Mesenchymal stem cell (in vitro differentiated cells and primary cell): ENCODE data around the gene C1R.

ENCODE experiments used
- DNase-seq: peaks from one replicate; pipeline ENCODE4 v3.0.0-alpha.2; 2013
- H2AFZ ChIP-seq: one replicate; pipeline ENCODE4 v1.6.1; 2013; ENCODE audit warnings: low read depth, mild to moderate bottlenecking, control low read depth, inconsistent platforms, low read length, moderate library complexity
- H2AK5ac ChIP-seq: 2 replicates; pipeline ENCODE4 v1.6.1; 2013; ENCODE audit warnings: low read length, moderate library complexity, mild to moderate bottlenecking, inconsistent platforms; ENCODE audit not compliant: severe bottlenecking
- H2BK120ac ChIP-seq: one replicate; pipeline ENCODE4 v1.6.1; 2013; ENCODE audit warnings: low read depth, mild to moderate bottlenecking, inconsistent platforms, low read length, moderate library complexity
- H2BK12ac ChIP-seq, 2 experiments: one replicate each; pipeline ENCODE4 v1.6.1; 2013; ENCODE audit warnings: inconsistent platforms in 2 of 2, low read length in 2 of 2, mild to moderate bottlenecking in 2 of 2, moderate library complexity in 2 of 2, control low read depth in 1 of 2
- H2BK15ac ChIP-seq: one replicate; pipeline ENCODE4 v1.6.1; 2013; ENCODE audit warnings: mild to moderate bottlenecking, low read depth, inconsistent platforms; ENCODE audit not compliant: poor library complexity, severe bottlenecking
- H2BK5ac ChIP-seq: 2 replicates; pipeline ENCODE4 v1.6.1; 2013; ENCODE audit warnings: low read depth, mild to moderate bottlenecking, low read length, control low read depth, inconsistent platforms; ENCODE audit not compliant: poor library complexity, severe bottlenecking
- H3K14ac ChIP-seq, 2 experiments: one replicate each; pipeline ENCODE4 v1.6.1; 2013; ENCODE audit warnings: inconsistent platforms in 2 of 2, low read length in 2 of 2, control low read depth in 1 of 2, mild to moderate bottlenecking in 1 of 2, moderate library complexity in 1 of 2
- H3K18ac ChIP-seq, 2 experiments: one replicate each; pipeline ENCODE4 v1.6.1; 2013; ENCODE audit warnings: inconsistent platforms in 2 of 2, low read length in 2 of 2, control low read depth in 1 of 2, low read depth in 1 of 2, mild to moderate bottlenecking in 1 of 2
- H3K23ac ChIP-seq, 2 experiments: one replicate each; pipeline ENCODE4 v1.6.1; 2013; ENCODE audit warnings: inconsistent platforms in 2 of 2, low read length in 2 of 2, mild to moderate bottlenecking in 2 of 2, moderate library complexity in 2 of 2, control low read depth in 1 of 2
- H3K27ac ChIP-seq: 2 replicates; pipeline ENCODE4 v1.5.1; 2013; ENCODE audit warnings: mild to moderate bottlenecking, moderate library complexity, low read length, control low read depth, inconsistent platforms; ENCODE audit not compliant: poor library complexity, severe bottlenecking
- H3K27me3 ChIP-seq, 2 experiments: 2 replicates each; pipeline versions ENCODE4 v1.6.1 to v1.7.0; 2013; ENCODE audit warnings: low read length in 2 of 2, mild to moderate bottlenecking in 2 of 2, moderate library complexity in 2 of 2, control low read depth in 1 of 2, inconsistent platforms in 1 of 2; ENCODE audit not compliant: control insufficient read depth in 1 of 2, insufficient read depth in 1 of 2
- H3K36me3 ChIP-seq, 2 experiments: 2 replicates each; pipeline versions ENCODE4 v1.6.1 to v1.7.0; 2013; ENCODE audit warnings: low read length in 2 of 2, control low read depth in 1 of 2, inconsistent platforms in 1 of 2, low read depth in 1 of 2, mild to moderate bottlenecking in 1 of 2; ENCODE audit not compliant: insufficient read depth in 2 of 2, control insufficient read depth in 1 of 2
- H3K4ac ChIP-seq, 2 experiments: one replicate each; pipeline ENCODE4 v1.6.1; 2013; ENCODE audit warnings: inconsistent platforms in 2 of 2, low read length in 2 of 2, mild to moderate bottlenecking in 2 of 2, moderate library complexity in 2 of 2, control low read depth in 1 of 2, low read depth in 1 of 2
- H3K4me1 ChIP-seq: 2 replicates; pipeline ENCODE4 v1.6.1; 2013; ENCODE audit warnings: low read depth, low read length, control low read depth; ENCODE audit not compliant: control insufficient read depth, insufficient read depth
- H3K4me2 ChIP-seq: 2 replicates; pipeline ENCODE4 v1.6.1; 2013; ENCODE audit warnings: low read length, mild to moderate bottlenecking, inconsistent platforms; ENCODE audit not compliant: poor library complexity, severe bottlenecking
- H3K4me3 ChIP-seq, 2 experiments: 2 replicates each; pipeline versions ENCODE4 v1.5.1 to v1.7.0; 2013; ENCODE audit warnings: low read length in 2 of 2, mild to moderate bottlenecking in 2 of 2, control low read depth in 1 of 2, low read depth in 1 of 2; ENCODE audit not compliant: insufficient read depth in 1 of 2
- H3K79me1 ChIP-seq: replicated peaks from 2 replicates; pipeline ENCODE4 v1.6.1; 2013; ENCODE audit warnings: mild to moderate bottlenecking, control low read depth, low read length, inconsistent platforms; ENCODE audit not compliant: poor library complexity, severe bottlenecking
- H3K9ac ChIP-seq: 2 replicates; pipeline ENCODE4 v1.7.0; 2013; ENCODE audit warnings: mild to moderate bottlenecking, low read length, moderate library complexity
- H3K9me3 ChIP-seq: 2 replicates; pipeline ENCODE4 v1.7.0; 2013; ENCODE audit warnings: mild to moderate bottlenecking, low read length; ENCODE audit not compliant: control insufficient read depth
- H4K8ac ChIP-seq: one replicate; pipeline ENCODE4 v1.6.1; 2013; ENCODE audit warnings: inconsistent platforms, mild to moderate bottlenecking, low read length, moderate library complexity
- H4K91ac ChIP-seq: one replicate; pipeline ENCODE4 v1.6.1; 2013; ENCODE audit warnings: mild to moderate bottlenecking, low read length, inconsistent platforms
- WGBS: methylation state at CpG from one replicate; pipeline ENCODE4 v1.1.7; 2013; ENCODE audit warnings: mixed read lengths; 5-methylcytosine and 5-hydroxymethylcytosine counted together

C1R gene

DNA sequence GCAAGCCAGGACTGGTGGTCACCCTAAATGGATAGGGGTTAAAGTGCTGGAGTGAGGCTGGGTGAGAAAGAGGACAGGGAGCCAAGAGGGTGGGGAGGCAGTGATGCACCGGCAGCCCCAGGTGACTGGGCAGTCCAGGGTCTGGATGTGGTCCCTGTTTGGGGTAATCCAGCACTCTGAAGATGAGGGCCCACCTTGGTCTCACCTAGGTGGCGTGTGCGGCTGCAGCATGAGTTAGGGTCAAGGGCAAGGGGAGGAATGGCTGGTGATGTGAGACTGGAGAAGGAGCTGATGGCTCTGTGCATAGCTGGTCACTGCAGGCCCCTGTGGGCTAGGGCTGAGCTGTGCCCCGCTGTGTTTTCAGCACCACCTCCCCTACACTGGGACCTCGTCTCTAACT, 18.4 kb upstream of the C1R start:
- 91% methylated on average over 5 of the region's 5 CpGs for WGBS
- Histone ChIP-seq H3K23ac (no peak overlapping the region), H3K79me1 (peaks cover 13% of the 10 kb centered on the region), H3K27ac (no peak overlapping the region), H3K9ac (peak overlapping the region; percentile 21), H3K18ac (no peak overlapping the region), H2AFZ (no peak overlapping the region), H3K14ac (no peak overlapping the region), H3K4ac (peak overlapping the region in 1 of 2 experiments; percentile 46), H4K91ac (peak overlapping the region; percentile 84), H2BK15ac (peak overlapping the region; percentile 57), H3K4me1 (peaks cover 9% of the 10 kb centered on the region), H3K4me2 (no peak overlapping the region), H2BK12ac (peak overlapping the region; percentile 57 to 70), H3K9me3 (peaks cover 3% of the 10 kb centered on the region), H4K8ac (no peak overlapping the region), H3K4me3 (no peak overlapping the region), H3K36me3 (peaks cover 15 to 27% of the 10 kb centered on the region in 2 experiments), H3K27me3 (no peaks in the 10 kb centered on the region), H2BK120ac (no peak overlapping the region), H2BK5ac (no peak overlapping the region), H2AK5ac (no peak overlapping the region)
- no peak for DNase-seq

DNA sequence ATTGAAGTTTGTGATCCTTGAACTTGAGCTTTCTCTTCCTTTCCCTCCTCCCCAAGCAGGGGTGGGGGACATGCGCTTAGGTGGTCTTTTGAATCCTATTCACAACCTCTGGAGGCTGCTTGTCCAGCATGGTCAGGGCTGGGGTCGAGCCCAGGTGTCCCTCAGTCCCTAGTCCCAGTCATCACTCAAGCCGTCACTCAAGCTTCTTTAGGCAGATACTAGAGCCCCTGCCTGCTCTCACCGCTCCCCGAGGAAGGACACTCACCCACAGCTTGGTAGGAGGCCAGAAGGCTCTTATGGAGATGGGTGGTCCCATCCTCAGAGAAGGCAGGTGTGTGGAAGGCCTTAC, 17.3 kb upstream of the C1R start:
- Histone ChIP-seq H3K14ac (peak overlapping the region in 1 of 2 experiments; percentile 5), H3K79me1 (peaks cover 15% of the 10 kb centered on the region), H3K4me2 (no peak overlapping the region), H4K91ac (peak overlapping the region; percentile 12), H3K4me1 (peaks cover 9% of the 10 kb centered on the region), H2BK12ac (peak overlapping the region; percentile 37 to 78), H3K27me3 (no peaks in the 10 kb centered on the region), H3K9me3 (peaks cover 3% of the 10 kb centered on the region), H2BK5ac (no peak overlapping the region), H2BK120ac (peak overlapping the region; percentile 12), H3K36me3 (peaks cover 7 to 24% of the 10 kb centered on the region in 2 experiments), H3K4ac (peak overlapping the region in 1 of 2 experiments; percentile 50), H2AFZ (no peak overlapping the region), H3K4me3 (peak overlapping the region in 1 of 2 experiments; percentile 87), H3K23ac (no peak overlapping the region), H3K18ac (peak overlapping the region; percentile 9 to 63), H2BK15ac (no peak overlapping the region), H3K27ac (no peak overlapping the region), H2AK5ac (peak overlapping the region; percentile 58), H3K9ac (peak overlapping the region; percentile 90), H4K8ac (peak overlapping the region; percentile 56)
- 34% methylated on average over 3 of the region's 5 CpGs for WGBS
- DNase-seq, result no peak

DNA sequence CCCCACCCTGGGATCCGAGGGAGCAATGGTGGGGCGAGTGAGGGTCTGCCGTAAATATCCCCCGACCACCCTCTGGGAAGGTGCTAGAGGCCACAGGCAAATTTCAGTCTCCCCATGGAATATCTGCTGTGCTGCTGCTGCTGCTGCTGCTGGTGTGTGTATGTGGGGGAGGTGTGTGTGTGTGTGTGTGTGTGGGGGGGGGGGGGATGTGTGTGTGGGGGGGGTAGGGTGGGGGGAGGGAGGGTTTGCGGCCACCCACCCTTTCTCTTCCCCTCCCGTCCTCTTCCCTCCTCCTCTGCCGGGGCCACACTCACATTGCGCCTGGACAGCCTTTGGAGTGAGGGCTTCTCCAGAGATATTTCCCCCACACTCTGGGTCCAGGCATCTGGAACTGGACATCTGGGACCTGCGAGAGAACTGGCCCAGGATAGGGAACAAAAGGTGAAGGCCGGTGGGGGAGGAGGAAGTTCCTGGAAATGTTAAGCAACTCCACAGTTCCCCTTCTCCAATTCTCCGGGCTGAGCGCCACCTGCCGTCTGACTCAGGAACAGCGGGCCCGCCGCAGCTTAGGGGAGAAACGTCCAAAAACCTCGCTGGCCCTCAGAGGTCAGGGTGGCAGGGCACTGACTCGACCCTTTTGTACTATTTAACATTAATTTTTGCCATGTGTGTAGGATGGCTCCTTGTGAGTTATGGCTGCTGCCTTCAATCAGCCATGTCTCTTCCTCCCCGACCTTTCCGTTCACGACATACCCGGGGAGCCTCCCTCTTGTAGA, 16.7 kb upstream of the C1R start, which contains the start of gene C1RL:
TSS of gene C1RL (minus strand) at position 419 of the 776 bp plus-strand sequence. CDS start at position 385, 34 bp downstream.
- H3K4me2 ChIP-seq, result peak within 1 kb of the TSS; percentile 79
- H3K4me1 ChIP-seq, result peaks cover 10% of the 10 kb centered on the region
- peak within 1 kb of the TSS; percentile 71 for H2AK5ac ChIP-seq
- peak within 1 kb of the TSS; percentile 91 for H4K91ac ChIP-seq
- peak within 1 kb of the TSS; percentile 55 for H2BK15ac ChIP-seq
- H2BK12ac ChIP-seq, result peak within 1 kb of the TSS; percentile 70 to 78
- peak within 1 kb of the TSS; percentile 75 for H2BK5ac ChIP-seq
- 9% methylated on average over 16 of the region's 23 CpGs for WGBS
- H3K27me3 ChIP-seq, result no peaks in the 10 kb centered on the region
- H3K79me1 ChIP-seq, result peaks cover 20% of the 10 kb centered on the region
- H3K9me3 ChIP-seq, result peaks cover 3% of the 10 kb centered on the region
- peaks cover 10 to 24% of the 10 kb centered on the region in 2 experiments for H3K36me3 ChIP-seq
- H2AFZ ChIP-seq, result peak within 1 kb of the TSS; percentile 84
- peak within 1 kb of the TSS; percentile 65 for H2BK120ac ChIP-seq
- peak; percentile 90 for DNase-seq
- H3K4ac ChIP-seq, result peak within 1 kb of the TSS; percentile 74 to 76
- H3K4me3 ChIP-seq, result peak within 1 kb of the TSS; percentile 66 to 87
- H4K8ac ChIP-seq, result peak within 1 kb of the TSS; percentile 74
- H3K23ac ChIP-seq, result peak within 1 kb of the TSS in 1 of 2 experiments; percentile 89
- peak within 1 kb of the TSS in 1 of 2 experiments; percentile 92 for H3K14ac ChIP-seq
- H3K18ac ChIP-seq, result peak within 1 kb of the TSS; percentile 63 to 92
- peak within 1 kb of the TSS; percentile 90 for H3K9ac ChIP-seq
- peak within 1 kb of the TSS; percentile 90 for H3K27ac ChIP-seq
